H9 (cell line): ENCODE results near the gene ZBTB38. TPM values are rescaled to one million over a fixed set of nuclear protein-coding genes. Genes with fewer than 3 reads are reported as not detected.

Experiments used
- DNase-seq: peaks from one replicate; pipeline ENCODE4 v3.0.0-alpha.2; 2017
- H2AFZ ChIP-seq: one replicate; pipeline ENCODE4 v1.6.1; 2013; ENCODE audit warnings: mild to moderate bottlenecking, low read length, control low read depth, moderate library complexity
- H2AK5ac ChIP-seq: 2 replicates; pipeline ENCODE4 v1.6.1; 2013; ENCODE audit warnings: low read length, control low read depth, mixed read lengths; ENCODE audit not compliant: insufficient read length
- H2BK120ac ChIP-seq: one replicate; pipeline ENCODE4 v1.6.1; 2013; ENCODE audit warnings: low read depth, mild to moderate bottlenecking, low read length, control low read depth, inconsistent platforms; ENCODE audit not compliant: poor library complexity, severe bottlenecking
- H2BK12ac ChIP-seq: 2 replicates; pipeline ENCODE4 v1.6.1; 2013; ENCODE audit warnings: low read length, control low read depth, mixed read lengths, low read depth; ENCODE audit not compliant: insufficient read length
- H2BK15ac ChIP-seq: 2 replicates; pipeline ENCODE4 v1.6.1; 2013; ENCODE audit warnings: low read depth, low read length, control low read depth
- H2BK20ac ChIP-seq: one replicate; pipeline ENCODE4 v1.6.1; 2013; ENCODE audit warnings: low read depth, mild to moderate bottlenecking, low read length, control low read depth, inconsistent platforms; ENCODE audit not compliant: poor library complexity, severe bottlenecking
- H2BK5ac ChIP-seq: 2 replicates; pipeline ENCODE4 v1.6.1; 2013; ENCODE audit warnings: low read length, control low read depth, mixed read lengths; ENCODE audit not compliant: insufficient read length
- H3K14ac ChIP-seq: 2 replicates; pipeline ENCODE4 v1.6.1; 2013; ENCODE audit warnings: low read length, control low read depth; ENCODE audit not compliant: insufficient read depth
- H3K18ac ChIP-seq: 2 replicates; pipeline ENCODE4 v1.6.1; 2013; ENCODE audit warnings: low read depth, mild to moderate bottlenecking, mixed read lengths, low read length, control low read depth; ENCODE audit not compliant: insufficient read length
- H3K23ac ChIP-seq: 2 replicates; pipeline ENCODE4 v1.6.1; 2013; ENCODE audit warnings: low read length, control low read depth, mixed read lengths, low read depth; ENCODE audit not compliant: insufficient read length
- H3K23me2 ChIP-seq: 2 replicates; pipeline ENCODE4 v1.6.1; 2013; ENCODE audit warnings: low read depth, mild to moderate bottlenecking, mixed read lengths, low read length, control low read depth; ENCODE audit not compliant: insufficient read length, poor library complexity, severe bottlenecking
- H3K27ac ChIP-seq: 2 replicates; pipeline ENCODE4 v1.5.1; 2013; ENCODE audit warnings: low read length, control low read depth, mixed read lengths, low read depth; ENCODE audit not compliant: insufficient read length
- H3K27me3 ChIP-seq: 2 replicates; pipeline ENCODE4 v1.6.1; 2013; ENCODE audit warnings: low read length, control low read depth, inconsistent platforms; ENCODE audit not compliant: insufficient read depth
- H3K4ac ChIP-seq: 2 replicates; pipeline ENCODE4 v1.6.1; 2013; ENCODE audit warnings: low read depth, mild to moderate bottlenecking, control low read depth, inconsistent platforms, low read length, moderate library complexity
- H3K4me1 ChIP-seq: 2 replicates; pipeline ENCODE4 v1.6.1; 2013; ENCODE audit warnings: low read length, control low read depth, inconsistent platforms; ENCODE audit not compliant: insufficient read depth
- H3K4me2 ChIP-seq: 2 replicates; pipeline ENCODE4 v1.6.1; 2013; ENCODE audit warnings: low read length, control low read depth, mixed read lengths; ENCODE audit not compliant: insufficient read length, insufficient read depth
- H3K56ac ChIP-seq: 2 replicates; pipeline ENCODE4 v1.6.1; 2013; ENCODE audit warnings: low read depth, mild to moderate bottlenecking, mixed read lengths, low read length, control low read depth; ENCODE audit not compliant: insufficient read length
- H3K79me1 ChIP-seq: 2 replicates; pipeline ENCODE4 v1.6.1; 2013; ENCODE audit warnings: low read depth, mild to moderate bottlenecking, moderate library complexity, low read length, control low read depth, inconsistent platforms; ENCODE audit not compliant: insufficient read depth, poor library complexity, severe bottlenecking
- H3K79me2 ChIP-seq: 2 replicates; pipeline ENCODE4 v1.6.1; 2013; ENCODE audit warnings: low read length, control low read depth, inconsistent platforms; ENCODE audit not compliant: insufficient read depth
- H3K9ac ChIP-seq: 2 replicates; pipeline ENCODE4 v1.6.1; 2013; ENCODE audit warnings: low read length, control low read depth, mixed read lengths; ENCODE audit not compliant: insufficient read length; ENCODE audit errors: extremely low read depth
- H3K9me3 ChIP-seq: one replicate; pipeline ENCODE4 v1.6.1; 2013; ENCODE audit warnings: low read depth, low read length, inconsistent platforms; ENCODE audit not compliant: control insufficient read depth
- H3T11ph ChIP-seq: one replicate; pipeline ENCODE4 v1.6.1; 2013; ENCODE audit warnings: mild to moderate bottlenecking, low read length, control low read depth, inconsistent platforms
- H4K20me1 ChIP-seq: one replicate; pipeline ENCODE4 v1.6.1; 2013; ENCODE audit not compliant: control insufficient read depth, insufficient read length, insufficient read depth
- H4K5ac ChIP-seq: 2 replicates; pipeline ENCODE4 v1.6.1; 2013; ENCODE audit warnings: low read depth, mild to moderate bottlenecking, mixed read lengths, low read length, control low read depth; ENCODE audit not compliant: insufficient read length
- H4K8ac ChIP-seq: replicated peaks from 2 replicates; pipeline ENCODE4 v1.6.1; 2013; ENCODE audit warnings: low read length, control low read depth, mixed read lengths, low read depth; ENCODE audit not compliant: insufficient read length
- H4K91ac ChIP-seq: 2 replicates; pipeline ENCODE4 v1.6.1; 2013; ENCODE audit warnings: low read depth, mild to moderate bottlenecking, moderate library complexity, mixed read lengths, low read length, control low read depth; ENCODE audit not compliant: insufficient read length
- H3K27ac Mint-ChIP-seq, 3 experiments: 2 replicates in 2 of 3; 3 replicates in 1 of 3; pipeline ENCODE4 v1.8.0; 2020 to 2021; ENCODE audit warnings: mixed read lengths in 3 of 3, mild to moderate bottlenecking in 1 of 3, moderate library complexity in 1 of 3
- H3K27me3 Mint-ChIP-seq: 2 replicates; pipeline ENCODE4 v1.8.0; 2021; ENCODE audit warnings: low read depth, mild to moderate bottlenecking, moderate library complexity, mixed read lengths
- H3K36me3 Mint-ChIP-seq, 3 experiments: 2 replicates in 2 of 3; 3 replicates in 1 of 3; pipeline ENCODE4 v1.8.0; 2020 to 2021; ENCODE audit warnings: low read depth in 3 of 3, mixed read lengths in 3 of 3; ENCODE audit not compliant: insufficient read depth in 1 of 3
- H3K4me1 Mint-ChIP-seq, 2 experiments: 2 replicates each; pipeline ENCODE4 v1.8.0; 2020; ENCODE audit warnings: mixed read lengths in 2 of 2
- H3K4me3 Mint-ChIP-seq, 2 experiments: 2 replicates in 1 of 2; 3 replicates in 1 of 2; pipeline ENCODE4 v1.8.0; 2020 to 2021; ENCODE audit warnings: mild to moderate bottlenecking in 2 of 2, mixed read lengths in 2 of 2, moderate library complexity in 1 of 2
- H3K9me3 Mint-ChIP-seq, 2 experiments: 2 replicates in 1 of 2; 3 replicates in 1 of 2; pipeline ENCODE4 v1.8.0; 2020; ENCODE audit warnings: mild to moderate bottlenecking in 2 of 2, mixed read lengths in 2 of 2, moderate library complexity in 1 of 2
- WGBS: extraction: QIAGEN DNeasy Blood & Tissue Kit; methylation state at CpG from one replicate; pipeline ENCODE4 v1.1.7; 2013; ENCODE audit warnings: missing lambda C conversion rate, low lambda C conversion rate, mixed read lengths; ENCODE audit not compliant: insufficient read length; ENCODE audit errors: extremely low coverage; 5-methylcytosine and 5-hydroxymethylcytosine counted together
- total RNA-seq: library from RNA; stranded (reverse); gene quantifications from 2 replicates; pipeline ENCODE4 v1.2.1, GENCODE V29; 2021
- TF ChIP-seq, protein P1 (sequence below): fragments of 200-600 bp; sonication (generic); conservative IDR thresholded peaks from 3 replicates; pipeline ENCODE4 v1.8.0; 2021; ENCODE audit warnings: antibody characterized with exemption, mild to moderate bottlenecking

The ZBTB38 gene
- total RNA-seq, 1 experiment from 2014 or later, result 14.6 TPM

DNA sequence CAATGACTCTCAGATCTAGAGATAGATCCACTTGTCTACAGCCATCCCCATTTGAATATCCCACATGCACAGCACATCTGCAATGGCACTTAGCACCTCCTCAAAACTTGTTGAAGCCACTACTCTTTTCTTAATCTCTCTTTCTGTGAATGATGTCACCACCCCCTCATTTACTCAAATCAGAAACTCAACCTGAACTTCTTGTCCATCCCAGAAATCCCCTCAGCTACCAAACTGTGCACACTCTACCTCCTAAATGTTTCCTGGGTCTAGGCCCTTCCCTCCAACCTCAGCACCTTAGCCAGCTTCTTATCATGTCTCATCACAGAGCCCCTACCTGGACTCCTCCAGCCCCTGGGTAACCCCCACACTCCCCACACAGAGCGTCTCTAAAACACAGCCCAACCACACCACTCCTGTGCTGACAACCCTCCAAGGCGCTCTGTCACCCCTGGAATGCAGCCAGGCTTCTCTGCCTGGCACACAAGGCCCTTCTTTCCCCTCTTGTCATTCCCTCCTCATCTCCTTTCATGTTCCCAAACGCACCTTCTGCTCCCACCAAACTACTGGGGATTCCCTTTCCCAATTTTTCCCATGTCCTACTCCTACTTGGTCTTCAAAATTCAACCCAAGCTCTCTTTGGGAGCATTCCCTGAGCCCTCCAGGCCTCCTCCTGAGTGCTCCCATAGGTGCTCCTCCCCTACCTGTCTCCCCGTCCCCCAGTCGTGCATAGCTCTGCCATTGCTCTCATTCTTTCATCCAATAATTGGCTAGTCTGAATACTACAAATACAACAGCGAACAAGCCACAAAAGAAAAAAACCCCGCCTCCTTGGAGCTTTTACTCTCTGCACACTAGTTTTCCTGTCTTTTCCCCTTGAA, 39.8 kb upstream of the ZBTB38 start:
- no peaks in the 10 kb centered on the region for H3K9me3 ChIP-seq
- H2BK12ac ChIP-seq, result no peak overlapping the region
- H2AK5ac ChIP-seq, result no peak overlapping the region
- H3K27ac ChIP-seq, result no peak overlapping the region
- no peak overlapping the region for H3T11ph ChIP-seq
- H2BK20ac ChIP-seq, result no peak overlapping the region
- H3K4ac ChIP-seq, result no peak overlapping the region
- Mint-ChIP-seq H3K27me3 (peaks cover 8% of the 10 kb centered on the region), H3K27ac (peak overlapping the region in 1 of 3 experiments; percentile 2; a peak in 1 of 7 replicates), H3K9me3 (no peaks in the 10 kb centered on the region), H3K36me3 (no peaks in the 10 kb centered on the region), H3K4me1 (peaks cover 8 to 9% of the 10 kb centered on the region in 2 experiments), H3K4me3 (no peak overlapping the region)
- no CpG with 5 or more reads among the region's 7 CpGs for WGBS
- H2BK15ac ChIP-seq, result no peak overlapping the region
- no peaks in the 10 kb centered on the region for H3K79me2 ChIP-seq
- H3K27me3 ChIP-seq, result no peaks in the 10 kb centered on the region
- TF ChIP-seq, protein P1, sequence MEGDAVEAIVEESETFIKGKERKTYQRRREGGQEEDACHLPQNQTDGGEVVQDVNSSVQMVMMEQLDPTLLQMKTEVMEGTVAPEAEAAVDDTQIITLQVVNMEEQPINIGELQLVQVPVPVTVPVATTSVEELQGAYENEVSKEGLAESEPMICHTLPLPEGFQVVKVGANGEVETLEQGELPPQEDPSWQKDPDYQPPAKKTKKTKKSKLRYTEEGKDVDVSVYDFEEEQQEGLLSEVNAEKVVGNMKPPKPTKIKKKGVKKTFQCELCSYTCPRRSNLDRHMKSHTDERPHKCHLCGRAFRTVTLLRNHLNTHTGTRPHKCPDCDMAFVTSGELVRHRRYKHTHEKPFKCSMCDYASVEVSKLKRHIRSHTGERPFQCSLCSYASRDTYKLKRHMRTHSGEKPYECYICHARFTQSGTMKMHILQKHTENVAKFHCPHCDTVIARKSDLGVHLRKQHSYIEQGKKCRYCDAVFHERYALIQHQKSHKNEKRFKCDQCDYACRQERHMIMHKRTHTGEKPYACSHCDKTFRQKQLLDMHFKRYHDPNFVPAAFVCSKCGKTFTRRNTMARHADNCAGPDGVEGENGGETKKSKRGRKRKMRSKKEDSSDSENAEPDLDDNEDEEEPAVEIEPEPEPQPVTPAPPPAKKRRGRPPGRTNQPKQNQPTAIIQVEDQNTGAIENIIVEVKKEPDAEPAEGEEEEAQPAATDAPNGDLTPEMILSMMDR, result no peak
- H2BK120ac ChIP-seq, result no peak overlapping the region
- no peaks in the 10 kb centered on the region for H3K79me1 ChIP-seq
- H4K5ac ChIP-seq, result no peak overlapping the region
- DNase-seq, result no peak
- H3K18ac ChIP-seq, result no peak overlapping the region
- H3K9ac ChIP-seq, result no peak overlapping the region
- no peak overlapping the region for H3K4me2 ChIP-seq
- no peak overlapping the region for H4K91ac ChIP-seq
- no peak overlapping the region for H2AFZ ChIP-seq
- no peak overlapping the region for H3K14ac ChIP-seq
- no peaks in the 10 kb centered on the region for H3K23me2 ChIP-seq
- no peak overlapping the region for H2BK5ac ChIP-seq
- H4K8ac ChIP-seq, result no peak overlapping the region
- no peak overlapping the region for H3K56ac ChIP-seq
- H4K20me1 ChIP-seq, result no peaks in the 10 kb centered on the region
- no peak overlapping the region for H3K23ac ChIP-seq
- peaks cover 2% of the 10 kb centered on the region; the same call in 1 of the 2 replicates for H3K4me1 ChIP-seq
